ENCODE results near the gene MATCAP1. TPM values are rescaled to one million over a fixed set of nuclear protein-coding genes. Genes with fewer than 3 reads are reported as not detected.

MATCAP1 gene
- polyA plus RNA-seq, 1 donor from 2014 or later = 323 TPM

GRCh38 chr16:67193536-67193935 is 9.8 kb upstream of the MATCAP1 start:
- Histone ChIP-seq H3K9me3 (ENCODE audit: low read length) (no peaks in the 10 kb centered on the region), H3K9me2 (ENCODE audit: insufficient read depth, low read length) (no peaks in the 10 kb centered on the region), H3K4me2 (ENCODE audit: low read length) (peak overlapping the region; percentile 86), H3K4me3 (ENCODE audit: low read length) (peak overlapping the region; percentile 100), H3K27ac (ENCODE audit: low read length) (no peak overlapping the region), H2AFZ (ENCODE audit: low read depth, low read length) (no peak overlapping the region), H3K9ac (ENCODE audit: low read length) (peak overlapping the region; percentile 89), H3K36me3 (ENCODE audit: insufficient read depth, low read length) (no peaks in the 10 kb centered on the region), H4K20me1 (ENCODE audit: insufficient read depth) (no peaks in the 10 kb centered on the region), H3K27me3 (ENCODE audit: insufficient read depth, low read depth, low read length) (no peaks in the 10 kb centered on the region), H3K79me2 (replicated peaks; ENCODE audit: insufficient read depth, low read length) (peaks cover 15% of the 10 kb centered on the region), H3F3A (ENCODE audit: insufficient read depth, low read length, poor library complexity, severe bottlenecking) (no peaks in the 10 kb centered on the region)
- TF ChIP-seq EP300 (conservative IDR thresholded peaks at IDR 0.05; ENCODE audit: poor library complexity, severe bottlenecking) = no peak

DNA sequence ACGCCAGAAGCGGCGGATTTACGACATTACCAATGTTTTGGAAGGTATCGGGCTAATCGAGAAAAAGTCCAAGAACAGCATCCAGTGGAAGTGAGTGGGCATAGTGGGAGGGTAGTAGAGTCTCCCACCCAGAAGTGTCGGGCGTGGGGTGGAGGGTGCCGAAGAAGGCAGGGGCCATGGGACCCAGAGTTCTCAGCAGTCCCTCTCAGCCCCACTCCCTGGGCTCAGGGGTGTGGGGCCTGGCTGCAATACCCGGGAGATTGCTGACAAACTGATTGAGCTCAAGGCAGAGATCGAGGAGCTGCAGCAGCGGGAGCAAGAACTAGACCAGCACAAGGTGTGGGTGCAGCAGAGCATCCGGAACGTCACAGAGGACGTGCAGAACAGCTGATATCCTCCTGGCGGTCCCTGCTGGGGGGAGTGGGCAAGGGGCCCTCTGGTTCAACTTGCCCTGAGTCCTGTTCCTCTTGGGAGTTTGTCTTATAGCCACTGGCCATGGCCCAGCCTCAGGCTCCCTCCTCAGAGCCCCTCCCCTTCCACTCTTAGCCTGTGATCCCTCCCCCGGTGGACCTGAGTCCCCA is 9.1 kb upstream of the MATCAP1 start:
- Histone ChIP-seq H4K20me1 (ENCODE audit: insufficient read depth) (no peaks in the 10 kb centered on the region), H3K4me2 (ENCODE audit: low read length) (peak overlapping the region; percentile 86), H3K9me3 (ENCODE audit: low read length) (no peaks in the 10 kb centered on the region), H3K36me3 (ENCODE audit: insufficient read depth, low read length) (no peaks in the 10 kb centered on the region), H3K27me3 (ENCODE audit: insufficient read depth, low read depth, low read length) (no peaks in the 10 kb centered on the region), H2AFZ (ENCODE audit: low read depth, low read length) (peak overlapping the region; percentile 52), H3K9me2 (ENCODE audit: insufficient read depth, low read length) (no peaks in the 10 kb centered on the region), H3K4me3 (ENCODE audit: low read length) (peak overlapping the region; percentile 100), H3K9ac (ENCODE audit: low read length) (peak overlapping the region; percentile 89), H3K79me2 (replicated peaks; ENCODE audit: insufficient read depth, low read length) (peaks cover 15% of the 10 kb centered on the region), H3F3A (ENCODE audit: insufficient read depth, low read length, poor library complexity, severe bottlenecking) (no peaks in the 10 kb centered on the region), H3K27ac (ENCODE audit: low read length) (peak overlapping the region; percentile 48)
- no peak for TF ChIP-seq MXI1 (conservative IDR thresholded peaks at IDR 0.05; ENCODE audit: poor library complexity, severe bottlenecking)
- no peak for TF ChIP-seq EP300 (conservative IDR thresholded peaks at IDR 0.05; ENCODE audit: poor library complexity, severe bottlenecking)
- no peak for TF ChIP-seq REST (IDR thresholded peaks at IDR 0.05; ENCODE audit: borderline replicate concordance)

DNA sequence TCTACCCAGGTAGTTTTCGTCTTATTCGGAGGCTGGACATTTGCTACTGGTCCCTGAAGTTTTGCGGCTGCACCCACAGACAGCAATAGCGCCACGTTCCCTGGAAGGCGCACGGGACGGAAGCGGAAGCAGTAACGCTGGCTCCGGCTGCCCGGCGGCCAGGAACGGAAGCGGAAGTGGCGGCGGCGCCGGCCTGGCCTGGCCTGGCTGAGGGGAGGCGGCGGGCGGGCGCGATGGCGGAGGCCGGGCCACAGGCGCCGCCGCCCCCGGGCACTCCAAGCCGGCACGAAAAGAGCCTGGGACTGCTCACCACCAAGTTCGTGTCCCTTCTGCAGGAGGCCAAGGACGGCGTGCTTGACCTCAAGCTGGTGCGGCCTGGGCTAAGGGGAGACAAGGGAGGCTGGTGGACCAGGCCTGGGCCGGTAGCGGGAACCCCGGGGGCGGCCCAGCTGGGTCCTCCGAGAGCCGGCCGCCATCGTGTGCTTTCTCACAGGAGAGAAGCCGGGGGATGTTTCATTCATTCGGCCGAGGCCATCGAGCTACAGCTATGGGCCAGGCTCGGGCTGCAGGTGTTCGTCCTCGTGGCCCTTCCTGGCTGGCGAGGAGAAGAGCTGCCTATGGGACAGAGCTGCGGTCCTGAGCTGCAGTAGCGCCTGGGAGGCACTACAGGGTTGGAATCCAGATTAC is 8.4 kb upstream of the MATCAP1 start, which contains the start of gene E2F4:
E2F4 (plus strand) TSS at position 161 of the 687 bp plus-strand sequence; CDS start at position 234, 73 bp downstream.
- no peaks in the 10 kb centered on the region for H3K27me3 ChIP-seq (ENCODE audit: insufficient read depth, low read depth, low read length)
- H3K36me3 ChIP-seq (ENCODE audit: insufficient read depth, low read length) = no peaks in the 10 kb centered on the region
- H2AFZ ChIP-seq (ENCODE audit: low read depth, low read length) = peak within 1 kb of the TSS; percentile 52
- no peaks in the 10 kb centered on the region for H3K9me3 ChIP-seq (ENCODE audit: low read length)
- H3K4me2 ChIP-seq (ENCODE audit: low read length) = peak within 1 kb of the TSS; percentile 86
- H3K27ac ChIP-seq (ENCODE audit: low read length) = peak within 1 kb of the TSS; percentile 48
- peaks cover 15% of the 10 kb centered on the region for H3K79me2 ChIP-seq (replicated peaks; ENCODE audit: insufficient read depth, low read length)
- no peaks in the 10 kb centered on the region for H3K9me2 ChIP-seq (ENCODE audit: insufficient read depth, low read length)
- H3K4me3 ChIP-seq (ENCODE audit: low read length) = peak within 1 kb of the TSS; percentile 100
- H4K20me1 ChIP-seq (ENCODE audit: insufficient read depth) = no peaks in the 10 kb centered on the region
- H3K9ac ChIP-seq (ENCODE audit: low read length) = peak within 1 kb of the TSS; percentile 89
- TF ChIP-seq MXI1 (conservative IDR thresholded peaks at IDR 0.05; ENCODE audit: poor library complexity, severe bottlenecking) (peak; percentile 92), EP300 (conservative IDR thresholded peaks at IDR 0.05; ENCODE audit: poor library complexity, severe bottlenecking) (peak; percentile 50), POLR2AphosphoS5 (IDR thresholded peaks at IDR 0.05) (peak; percentile 81), SMC3 (conservative IDR thresholded peaks at IDR 0.05; ENCODE audit: poor library complexity) (peak; percentile 33), TAF1 (IDR thresholded peaks at IDR 0.05; ENCODE audit: low read depth) (peak; percentile 58), EZH2 (IDR thresholded peaks at IDR 0.05; ENCODE audit: borderline replicate concordance, insufficient read depth, low read length, poor library complexity, severe bottlenecking) (no peak), REST (IDR thresholded peaks at IDR 0.05; ENCODE audit: borderline replicate concordance) (no peak), RAD21 (conservative IDR thresholded peaks at IDR 0.05) (no peak)
- TF ChIP-seq, protein P1, sequence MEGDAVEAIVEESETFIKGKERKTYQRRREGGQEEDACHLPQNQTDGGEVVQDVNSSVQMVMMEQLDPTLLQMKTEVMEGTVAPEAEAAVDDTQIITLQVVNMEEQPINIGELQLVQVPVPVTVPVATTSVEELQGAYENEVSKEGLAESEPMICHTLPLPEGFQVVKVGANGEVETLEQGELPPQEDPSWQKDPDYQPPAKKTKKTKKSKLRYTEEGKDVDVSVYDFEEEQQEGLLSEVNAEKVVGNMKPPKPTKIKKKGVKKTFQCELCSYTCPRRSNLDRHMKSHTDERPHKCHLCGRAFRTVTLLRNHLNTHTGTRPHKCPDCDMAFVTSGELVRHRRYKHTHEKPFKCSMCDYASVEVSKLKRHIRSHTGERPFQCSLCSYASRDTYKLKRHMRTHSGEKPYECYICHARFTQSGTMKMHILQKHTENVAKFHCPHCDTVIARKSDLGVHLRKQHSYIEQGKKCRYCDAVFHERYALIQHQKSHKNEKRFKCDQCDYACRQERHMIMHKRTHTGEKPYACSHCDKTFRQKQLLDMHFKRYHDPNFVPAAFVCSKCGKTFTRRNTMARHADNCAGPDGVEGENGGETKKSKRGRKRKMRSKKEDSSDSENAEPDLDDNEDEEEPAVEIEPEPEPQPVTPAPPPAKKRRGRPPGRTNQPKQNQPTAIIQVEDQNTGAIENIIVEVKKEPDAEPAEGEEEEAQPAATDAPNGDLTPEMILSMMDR (IDR thresholded peaks at IDR 0.05; ENCODE audit: poor library complexity, severe bottlenecking) = no peak
- H3F3A ChIP-seq (ENCODE audit: insufficient read depth, low read length, poor library complexity, severe bottlenecking) = no peaks in the 10 kb centered on the region
